B cell (primary cell): ENCODE data around the gene CAP2.

Source experiments
- CTCF ChIP-seq: fragments of 200-600 bp; IDR thresholded peaks from one replicate; pipeline ENCODE4 v1.8.0; 2022; ENCODE audit warnings: antibody characterized with exemption, mild to moderate bottlenecking
- EZH2 ChIP-seq: IDR thresholded peaks from 2 replicates; pipeline ENCODE4 v1.6.1; 2012; ENCODE audit warnings: borderline replicate concordance, low read depth, mild to moderate bottlenecking, moderate library complexity, low read length; ENCODE audit not compliant: insufficient read depth, poor library complexity, severe bottlenecking

- TF ChIP-seq CTCF (no peak), EZH2 (no peak)
These were observed 32.8 kb upstream of the CAP2 start for GRCh38 chr6:17360564-17360963.
